ENCODE measurements around the gene SRP72. TPM values are rescaled to one million over a fixed set of nuclear protein-coding genes. Genes with fewer than 3 reads are reported as not detected.

The SRP72 gene
- total RNA-seq, 2 donors from 2014 or later = 110 to 133 TPM

GRCh38 chr4:56469489-56470210 lies 2.2 kb downstream of the SRP72 start:
- Mint-ChIP-seq H3K27me3 (no peaks in the 10 kb centered on the region), H3K4me1 (peaks cover 43% of the 10 kb centered on the region), H3K36me3 (ENCODE audit: low read depth) (peaks cover 6% of the 10 kb centered on the region), H3K4me3 (peak overlapping the region; percentile 72), H3K27ac (peak overlapping the region; percentile 56)
- ATAC-seq (no peak), DNase-seq (no peak)
- no peaks in the 10 kb centered on the region for H3K9me3 ChIP-seq (ENCODE audit: control insufficient read depth, low read length, poor library complexity, severe bottlenecking)

GRCh38 chr4:56475917-56476316 lies 8.5 kb downstream of the SRP72 start:
- H3K9me3 ChIP-seq (ENCODE audit: control insufficient read depth, low read length, poor library complexity, severe bottlenecking) = no peaks in the 10 kb centered on the region
- Mint-ChIP-seq H3K27ac (no peak overlapping the region), H3K4me3 (no peak overlapping the region), H3K4me1 (peaks cover 5% of the 10 kb centered on the region), H3K36me3 (ENCODE audit: low read depth) (peaks cover 7% of the 10 kb centered on the region), H3K27me3 (no peaks in the 10 kb centered on the region)
- ATAC-seq (no peak), DNase-seq (no peak)

- Mint-ChIP-seq H3K27me3 (no peaks in the 10 kb centered on the region), H3K36me3 (ENCODE audit: low read depth) (peaks cover 5% of the 10 kb centered on the region), H3K4me3 (no peak overlapping the region), H3K4me1 (peaks cover 5% of the 10 kb centered on the region), H3K27ac (peak overlapping the region; percentile 60)
- H3K9me3 ChIP-seq (ENCODE audit: control insufficient read depth, low read length, poor library complexity, severe bottlenecking) = no peaks in the 10 kb centered on the region
- ATAC-seq (no peak), DNase-seq (no peak)
Observed at GRCh38 chr4:56477192-56477702, 9.8 kb downstream of the SRP72 start.

GRCh38 chr4:56480691-56481090 lies 13.3 kb downstream of the SRP72 start:
- H3K9me3 ChIP-seq (ENCODE audit: control insufficient read depth, low read length, poor library complexity, severe bottlenecking) = no peaks in the 10 kb centered on the region
- Mint-ChIP-seq H3K27ac (peak overlapping the region; percentile 45), H3K4me3 (no peak overlapping the region), H3K4me1 (peaks cover 2% of the 10 kb centered on the region), H3K27me3 (no peaks in the 10 kb centered on the region), H3K36me3 (ENCODE audit: low read depth) (peaks cover 5% of the 10 kb centered on the region)
- DNase-seq (no peak), ATAC-seq (no peak)

GRCh38 chr4:56496241-56496640 lies 28.8 kb downstream of the SRP72 start:
- DNase-seq (no peak), ATAC-seq (no peak)
- H3K27me3 Mint-ChIP-seq = no peaks in the 10 kb centered on the region
- H3K27ac Mint-ChIP-seq = no peak overlapping the region
- peaks cover 5% of the 10 kb centered on the region for H3K36me3 Mint-ChIP-seq (ENCODE audit: low read depth)
- no peaks in the 10 kb centered on the region for H3K9me3 ChIP-seq (ENCODE audit: control insufficient read depth, low read length, poor library complexity, severe bottlenecking)
- H3K4me3 Mint-ChIP-seq = no peak overlapping the region
- peaks cover 4% of the 10 kb centered on the region for H3K4me1 Mint-ChIP-seq

- Mint-ChIP-seq H3K4me1 (peaks cover 11% of the 10 kb centered on the region), H3K27ac (peak within 1 kb of the TSS; percentile 88), H3K36me3 (ENCODE audit: low read depth) (peaks cover 5% of the 10 kb centered on the region), H3K4me3 (peak within 1 kb of the TSS; percentile 96), H3K27me3 (no peaks in the 10 kb centered on the region)
- H3K9me3 ChIP-seq (ENCODE audit: control insufficient read depth, low read length, poor library complexity, severe bottlenecking) = no peaks in the 10 kb centered on the region
- ATAC-seq = peak; percentile 98
- DNase-seq = peak; percentile 27 to 54 (median 42)
Observed at GRCh38 chr4:56505269-56506130, 38.1 kb downstream of the SRP72 start, which contains the start of gene ARL9. TSS of gene ARL9 (plus strand) at chr4:56505791. CDS start at chr4:56505863, 72 bp downstream.

GRCh38 chr4:56511098-56511497 lies 43.7 kb downstream of the SRP72 start:
- no peak for ATAC-seq
- Mint-ChIP-seq H3K4me1 (peaks cover 6% of the 10 kb centered on the region), H3K27me3 (peaks cover 19% of the 10 kb centered on the region), H3K4me3 (no peak overlapping the region), H3K27ac (no peak overlapping the region), H3K36me3 (ENCODE audit: low read depth) (peaks cover 3% of the 10 kb centered on the region)
- H3K9me3 ChIP-seq (ENCODE audit: control insufficient read depth, low read length, poor library complexity, severe bottlenecking) = no peaks in the 10 kb centered on the region
- no peak for DNase-seq

- Mint-ChIP-seq H3K36me3 (ENCODE audit: low read depth) (peaks cover 3% of the 10 kb centered on the region), H3K4me3 (no peak overlapping the region), H3K27ac (no peak overlapping the region), H3K4me1 (peaks cover 2% of the 10 kb centered on the region), H3K27me3 (peaks cover 19% of the 10 kb centered on the region)
- DNase-seq = no peak
- ATAC-seq = no peak
- no peaks in the 10 kb centered on the region for H3K9me3 ChIP-seq (ENCODE audit: control insufficient read depth, low read length, poor library complexity, severe bottlenecking)
Observed at GRCh38 chr4:56512166-56512565, 44.7 kb downstream of the SRP72 start.

GRCh38 chr4:56513517-56513916 lies 46.1 kb downstream of the SRP72 start:
- peaks cover 2% of the 10 kb centered on the region for H3K4me1 Mint-ChIP-seq
- no peak for DNase-seq
- H3K9me3 ChIP-seq (ENCODE audit: control insufficient read depth, low read length, poor library complexity, severe bottlenecking) = no peaks in the 10 kb centered on the region
- no peak for ATAC-seq
- H3K27ac Mint-ChIP-seq = no peak overlapping the region
- H3K27me3 Mint-ChIP-seq = peaks cover 24% of the 10 kb centered on the region
- no peak overlapping the region for H3K4me3 Mint-ChIP-seq
- peaks cover 3% of the 10 kb centered on the region for H3K36me3 Mint-ChIP-seq (ENCODE audit: low read depth)

- Mint-ChIP-seq H3K36me3 (ENCODE audit: low read depth) (peaks cover 2% of the 10 kb centered on the region), H3K27ac (no peak overlapping the region), H3K27me3 (no peaks in the 10 kb centered on the region), H3K4me3 (no peak overlapping the region), H3K4me1 (no peaks in the 10 kb centered on the region)
- H3K9me3 ChIP-seq (ENCODE audit: control insufficient read depth, low read length, poor library complexity, severe bottlenecking) = no peaks in the 10 kb centered on the region
- DNase-seq (peak; percentile 58 to 67 (median 64)), ATAC-seq (peak; percentile 99)
Observed at GRCh38 chr4:56530269-56531148, 63.1 kb downstream of the SRP72 start.

- H3K4me1 Mint-ChIP-seq = no peaks in the 10 kb centered on the region
- ATAC-seq = no peak
- no peaks in the 10 kb centered on the region for H3K9me3 ChIP-seq (ENCODE audit: control insufficient read depth, low read length, poor library complexity, severe bottlenecking)
- peaks cover 2% of the 10 kb centered on the region for H3K36me3 Mint-ChIP-seq (ENCODE audit: low read depth)
- H3K4me3 Mint-ChIP-seq = no peak overlapping the region
- no peak for DNase-seq
- no peak overlapping the region for H3K27ac Mint-ChIP-seq
- no peaks in the 10 kb centered on the region for H3K27me3 Mint-ChIP-seq
Observed at GRCh38 chr4:56531149-56531770, 63.8 kb downstream of the SRP72 start.

GRCh38 chr4:56531823-56532222 lies 64.4 kb downstream of the SRP72 start:
- Mint-ChIP-seq H3K36me3 (ENCODE audit: low read depth) (peaks cover 2% of the 10 kb centered on the region), H3K4me3 (no peak overlapping the region), H3K27me3 (no peaks in the 10 kb centered on the region), H3K27ac (no peak overlapping the region), H3K4me1 (no peaks in the 10 kb centered on the region)
- H3K9me3 ChIP-seq (ENCODE audit: control insufficient read depth, low read length, poor library complexity, severe bottlenecking) = no peaks in the 10 kb centered on the region
- no peak for ATAC-seq
- DNase-seq = no peak
